ENCODE data around the gene H2BW2.

- no peak for TF ChIP-seq CTCF (IDR thresholded peaks at IDR 0.05)
- TF ChIP-seq POLR2A (IDR thresholded peaks at IDR 0.05): no peak
- no peak for TF ChIP-seq EP300 (IDR thresholded peaks at IDR 0.05)
- TF ChIP-seq POLR2AphosphoS5 (IDR thresholded peaks at IDR 0.05): no peak
Measured at GRCh38 chrX:104085919-104086318, 46.2 kb downstream of the H2BW2 start.

All from upper lobe of left lung (tissue), 4 donors.